Measurements from ENCODE around the gene ZNF358. TPM values are rescaled to one million over a fixed set of nuclear protein-coding genes. Genes with fewer than 3 reads are reported as not detected.

Gene ZNF358
- total and polyA plus RNA-seq, 2 of the 13 experiments (the other 11 are each of a cell fraction or from before 2014, with no cell fraction given) = 9.1 to 37.0 TPM

DNA sequence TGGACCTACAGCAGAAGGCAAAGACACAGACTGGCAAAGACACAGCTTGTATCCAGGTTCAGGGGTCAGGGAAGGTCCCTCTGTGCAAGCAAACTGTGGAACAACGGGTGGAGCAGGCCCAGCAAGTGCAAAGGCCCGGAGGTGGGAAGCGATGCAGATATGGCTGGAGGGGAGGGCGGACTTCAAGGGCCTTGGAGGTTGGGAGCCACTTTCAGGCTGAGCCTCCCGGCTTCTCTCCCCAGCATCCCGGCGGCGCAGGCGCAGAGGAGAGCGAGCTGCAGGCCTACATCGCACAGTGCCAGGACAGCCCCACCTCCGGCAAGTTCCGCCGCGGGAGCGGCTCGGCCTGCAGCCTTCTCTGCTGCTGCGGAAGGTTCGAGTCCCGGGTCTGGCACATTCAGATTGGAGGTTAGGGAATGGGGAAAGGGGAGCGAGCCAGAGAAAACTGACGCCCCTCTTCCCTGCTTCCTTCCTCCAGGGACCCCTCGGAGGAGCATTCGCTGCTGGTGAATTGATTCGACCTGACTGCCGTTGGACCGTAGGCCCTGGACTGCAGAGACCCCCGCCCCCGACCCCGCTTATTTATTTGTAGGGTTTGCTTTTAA lies 17.5 kb downstream of the ZNF358 start (continued):
- TF ChIP-seq HNRNPLL (IDR thresholded peaks at IDR 0.05; ENCODE audit: low read depth, low read length, poor library complexity, severe bottlenecking) = peak; percentile 4
- no peak for TF ChIP-seq FOXA3 (CRISPR knock-in tag; IDR thresholded peaks at IDR 0.05)
- no peak for TF ChIP-seq NCOA1 (CRISPR knock-in tag; IDR thresholded peaks at IDR 0.05)
- TF ChIP-seq, protein P1, sequence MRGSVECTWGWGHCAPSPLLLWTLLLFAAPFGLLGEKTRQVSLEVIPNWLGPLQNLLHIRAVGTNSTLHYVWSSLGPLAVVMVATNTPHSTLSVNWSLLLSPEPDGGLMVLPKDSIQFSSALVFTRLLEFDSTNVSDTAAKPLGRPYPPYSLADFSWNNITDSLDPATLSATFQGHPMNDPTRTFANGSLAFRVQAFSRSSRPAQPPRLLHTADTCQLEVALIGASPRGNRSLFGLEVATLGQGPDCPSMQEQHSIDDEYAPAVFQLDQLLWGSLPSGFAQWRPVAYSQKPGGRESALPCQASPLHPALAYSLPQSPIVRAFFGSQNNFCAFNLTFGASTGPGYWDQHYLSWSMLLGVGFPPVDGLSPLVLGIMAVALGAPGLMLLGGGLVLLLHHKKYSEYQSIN (CRISPR knock-in tag; IDR thresholded peaks at IDR 0.05; ENCODE audit: borderline replicate concordance) = no peak
- TF ChIP-seq RFX1 (IDR thresholded peaks at IDR 0.05) = no peak
- TF ChIP-seq AGO1 (IDR thresholded peaks at IDR 0.05; ENCODE audit: low read depth, low read length, poor library complexity, severe bottlenecking) = peak; percentile 80

DNA sequence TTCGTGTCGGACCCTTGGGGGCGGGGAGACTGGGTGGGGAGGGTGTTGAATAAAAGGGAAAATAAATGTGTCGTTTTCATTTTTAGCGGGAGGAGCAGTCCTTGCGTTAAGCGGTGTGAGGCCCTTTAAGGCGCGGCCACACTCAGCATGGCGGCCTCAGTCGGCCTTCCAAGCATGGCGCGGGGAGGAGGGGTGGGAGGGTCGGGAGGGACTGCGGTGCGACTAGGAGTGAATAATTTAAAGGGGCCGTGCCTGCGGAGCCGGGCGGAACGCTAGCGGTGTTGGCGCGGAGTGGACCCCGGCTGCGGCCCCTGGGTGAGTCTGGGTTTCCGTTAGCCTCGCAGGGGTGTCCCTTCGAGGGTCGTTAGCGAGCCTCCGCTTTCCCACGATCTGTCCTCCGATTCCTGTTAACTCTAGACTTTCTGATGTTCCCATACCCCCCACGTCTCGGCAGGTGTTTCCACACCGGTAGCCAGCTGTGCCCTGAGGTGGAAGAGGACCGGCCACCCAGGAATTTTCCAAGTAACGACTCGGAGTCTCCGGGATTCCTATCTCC lies 18.1 kb downstream of the ZNF358 start:
- FAIRE-seq = no peak
- TF ChIP-seq GABPB1 (CRISPR knock-in tag; IDR thresholded peaks at IDR 0.05) = peak; percentile 70
- TF ChIP-seq, protein P2, sequence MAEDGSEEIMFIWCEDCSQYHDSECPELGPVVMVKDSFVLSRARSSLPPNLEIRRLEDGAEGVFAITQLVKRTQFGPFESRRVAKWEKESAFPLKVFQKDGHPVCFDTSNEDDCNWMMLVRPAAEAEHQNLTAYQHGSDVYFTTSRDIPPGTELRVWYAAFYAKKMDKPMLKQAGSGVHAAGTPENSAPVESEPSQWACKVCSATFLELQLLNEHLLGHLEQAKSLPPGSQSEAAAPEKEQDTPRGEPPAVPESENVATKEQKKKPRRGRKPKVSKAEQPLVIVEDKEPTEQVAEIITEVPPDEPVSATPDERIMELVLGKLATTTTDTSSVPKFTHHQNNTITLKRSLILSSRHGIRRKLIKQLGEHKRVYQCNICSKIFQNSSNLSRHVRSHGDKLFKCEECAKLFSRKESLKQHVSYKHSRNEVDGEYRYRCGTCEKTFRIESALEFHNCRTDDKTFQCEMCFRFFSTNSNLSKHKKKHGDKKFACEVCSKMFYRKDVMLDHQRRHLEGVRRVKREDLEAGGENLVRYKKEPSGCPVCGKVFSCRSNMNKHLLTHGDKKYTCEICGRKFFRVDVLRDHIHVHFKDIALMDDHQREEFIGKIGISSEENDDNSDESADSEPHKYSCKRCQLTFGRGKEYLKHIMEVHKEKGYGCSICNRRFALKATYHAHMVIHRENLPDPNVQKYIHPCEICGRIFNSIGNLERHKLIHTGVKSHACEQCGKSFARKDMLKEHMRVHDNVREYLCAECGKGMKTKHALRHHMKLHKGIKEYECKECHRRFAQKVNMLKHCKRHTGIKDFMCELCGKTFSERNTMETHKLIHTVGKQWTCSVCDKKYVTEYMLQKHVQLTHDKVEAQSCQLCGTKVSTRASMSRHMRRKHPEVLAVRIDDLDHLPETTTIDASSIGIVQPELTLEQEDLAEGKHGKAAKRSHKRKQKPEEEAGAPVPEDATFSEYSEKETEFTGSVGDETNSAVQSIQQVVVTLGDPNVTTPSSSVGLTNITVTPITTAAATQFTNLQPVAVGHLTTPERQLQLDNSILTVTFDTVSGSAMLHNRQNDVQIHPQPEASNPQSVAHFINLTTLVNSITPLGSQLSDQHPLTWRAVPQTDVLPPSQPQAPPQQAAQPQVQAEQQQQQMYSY (CRISPR knock-in tag; IDR thresholded peaks at IDR 0.05) = 0 out of 2 replicates have a peak, but pooled peaks have one; percentile 16
- TF ChIP-seq PHF20 (CRISPR knock-in tag; IDR thresholded peaks at IDR 0.05) = peak; percentile 41
- no peak for TF ChIP-seq NR2F2 (IDR thresholded peaks at IDR 0.05; ENCODE audit: borderline replicate concordance, low read depth)
- no peak for TF ChIP-seq SNAPC4 (CRISPR knock-in tag; IDR thresholded peaks at IDR 0.05)

More for the DNA sequence above, 18.1 kb downstream of the ZNF358 start:
- WGBS (ENCODE audit: low lambda C conversion rate) = 13% methylated on average over 30 of the region's 41 CpGs
- H2AFZ ChIP-seq (ENCODE audit: low read length) = no peak overlapping the region
- H3K79me2 ChIP-seq (ENCODE audit: insufficient read depth, low read length) = no peaks in the 10 kb centered on the region
- H3K36me3 ChIP-seq (replicated peaks in 1 of 2; ENCODE audit: control insufficient read depth in 1 of 2, insufficient read depth in 2 of 2, low read length in 2 of 2) = peaks cover 0 to 4% of the 10 kb centered on the region in 2 experiments; a peak in 2 of 5 replicates
- peaks cover 14% of the 10 kb centered on the region for H3K4me1 ChIP-seq (ENCODE audit: insufficient read depth, low read length)
- no peaks in the 10 kb centered on the region for H4K20me1 ChIP-seq (ENCODE audit: insufficient read depth, low read length)
- H3K27ac ChIP-seq (ENCODE audit: extremely low read length, insufficient read depth, low read length) = peak overlapping the region; percentile 84
- peak; percentile 73 for ATAC-seq
- BruUV-seq (replicated peaks) = TSS peak; percentile 88
- DNase-seq (ENCODE audit: low spot score) = peak; percentile 67
- H3K4me3 ChIP-seq (replicated peaks in 1 of 3; ENCODE audit: insufficient read depth in 1 of 3, low read depth in 2 of 3, low read length in 3 of 3) = peak overlapping the region; percentile 91 to 97 (median 94)
- H3K9me3 ChIP-seq (ENCODE audit: low read length) = no peaks in the 10 kb centered on the region
- H3K4me2 ChIP-seq (ENCODE audit: low read depth, low read length) = peak overlapping the region; percentile 89
- POLR2A ChIA-PET = interaction anchor here (1.4 to 2.1 kb wide), 3 partner anchors 12 to 61 kb away, joined by 3 to 13 read pairs (median 4); partner anchors contain the start of gene MCOLN1
- H3K27me3 ChIP-seq (ENCODE audit: control insufficient read depth in 1 of 2, insufficient read depth in 2 of 2, low read length in 2 of 2) = no peaks in the 10 kb centered on the region; a peak in 1 of 5 replicates
- CTCF ChIA-PET (ENCODE audit: low intra/inter-chr PET ratio, low total read pairs) = no interaction called here
- H3K9ac ChIP-seq (ENCODE audit: insufficient read depth, low read depth, low read length) = peak overlapping the region; percentile 81
- in situ Hi-C loops (cut with HindIII; ENCODE audit: extremely low pct_ligation_motif_present, low pct_unique_long_range_greater_than_20kb) = no loop called here
- intact Hi-C loops (cut with micrococcal nuclease; ENCODE audit: unreplicated experiment) = no loop called here

All from HepG2 (cell line).